Astrocyte of the spinal cord (primary cell): ENCODE measurements around the gene PRPH2.
"Not testable (repeated sequence)": the region's sequence is repeated elsewhere in the genome, so short reads cannot be mapped to it uniquely, and the experiment has no call there.

ENCODE experiments used
- DNase-seq: peaks from one replicate; pipeline ENCODE4 v3.0.0; 2011; ENCODE audit warnings: low read depth, low spot score
- H3K4me3 ChIP-seq: 2 replicates; pipeline ENCODE4 v1.5.1; 2011; ENCODE audit warnings: low read depth, mild to moderate bottlenecking, low read length, moderate library complexity
- CTCF ChIP-seq: IDR thresholded peaks from 2 replicates; pipeline ENCODE4 v1.5.1; 2012; ENCODE audit warnings: low read depth, mild to moderate bottlenecking, low read length, inconsistent platforms
- in situ Hi-C: cut with HindIII; loops from 2 replicates; pipeline ENCODE4 v1.10.0; 2017; ENCODE audit warnings: low sequenced_read_pairs

The PRPH2 gene

GRCh38 chr6:42704251-42704936 lies 18.0 kb downstream of the PRPH2 start:
- DNase-seq = no peak

GRCh38 chr6:42702786-42703185 lies 19.6 kb downstream of the PRPH2 start:
- in situ Hi-C loops, H3K4me3 ChIP-seq, DNase-seq: not testable (repeated sequence)

More at GRCh38 chr6:42704251-42704936, 18.0 kb downstream of the PRPH2 start:
- TF ChIP-seq CTCF = no peak
- in situ Hi-C loops = no loop called here
- peak overlapping the region; percentile 38 for H3K4me3 ChIP-seq

GRCh38 chr6:42702200-42702599 lies 20.2 kb downstream of the PRPH2 start:
- no peak for TF ChIP-seq CTCF
- in situ Hi-C loops = no loop called here
- no peak overlapping the region for H3K4me3 ChIP-seq
- no peak for DNase-seq

GRCh38 chr6:42698217-42698616 lies 24.2 kb downstream of the PRPH2 start:
- no peak for DNase-seq
- in situ Hi-C loops = no loop called here
- TF ChIP-seq CTCF = no peak

GRCh38 chr6:42697268-42697655 lies 25.1 kb downstream of the PRPH2 start:
- no peak for DNase-seq
- in situ Hi-C loops = no loop called here
- no peak for TF ChIP-seq CTCF
- no peak overlapping the region for H3K4me3 ChIP-seq

More at GRCh38 chr6:42698217-42698616, 24.2 kb downstream of the PRPH2 start:
- no peak overlapping the region for H3K4me3 ChIP-seq

- DNase-seq = peak; percentile 55
- TF ChIP-seq CTCF = no peak
- no peak overlapping the region for H3K4me3 ChIP-seq
- in situ Hi-C loops = no loop called here
These were observed 25.7 kb downstream of the PRPH2 start for GRCh38 chr6:42696526-42697267.

GRCh38 chr6:42694586-42694985 lies 27.8 kb downstream of the PRPH2 start:
- in situ Hi-C loops = no loop called here
- no peak overlapping the region for H3K4me3 ChIP-seq
- no peak for TF ChIP-seq CTCF
- peak; percentile 52 for DNase-seq
